Ascending aorta (tissue), 2 donors: ENCODE measurements around the gene MEGF11. TPM values are rescaled to one million over a fixed set of nuclear protein-coding genes. Genes with fewer than 3 reads are reported as not detected.

ENCODE experiments used
- DNase-seq, 2 donors: peaks; one replicate each; pipeline ENCODE4 v3.0.0-alpha.2; 2019; ENCODE audit warnings: low spot score in 2 of 2
- H3K27ac ChIP-seq, 2 donors: fragments of 200-600 bp; sonication (generic); one replicate each; pipeline ENCODE4 v1.5.1; 2016 to 2017; ENCODE audit warnings: mild to moderate bottlenecking in 1 of 2
- H3K27me3 ChIP-seq: fragments of 200-600 bp; sonication (generic); one replicate; pipeline ENCODE4 v1.5.1; 2017
- H3K36me3 ChIP-seq, 2 donors: fragments of 200-600 bp; sonication (generic); one replicate each; pipeline ENCODE4 v1.5.1; 2016
- H3K4me1 ChIP-seq, 2 donors: fragments of 200-600 bp; sonication (generic); one replicate each; pipeline ENCODE4 v1.5.1; 2016 to 2017; ENCODE audit warnings: mild to moderate bottlenecking in 1 of 2
- H3K4me3 ChIP-seq, 2 donors: fragments of 200-600 bp; sonication (generic); one replicate each; pipeline ENCODE4 v1.5.1; 2016 to 2017; ENCODE audit warnings: mild to moderate bottlenecking in 1 of 2
- H3K9me3 ChIP-seq, 2 donors: fragments of 200-600 bp; sonication (generic); one replicate each; pipeline ENCODE4 v1.5.1; 2016
- CTCF ChIP-seq, 3 experiments: fragments of 200-600 bp in 2 of 3; fragments of 450-650 bp in 1 of 3; sonication (generic) in 2 of 3; IDR thresholded peaks; one replicate each; pipeline ENCODE4 v1.5.1; 2016 to 2019; ENCODE audit warnings: antibody characterized with exemption in 3 of 3, mild to moderate bottlenecking in 1 of 3, moderate library complexity in 1 of 3
- intact Hi-C: fragments of 100-400 bp; cut with DNase I; formaldehyde crosslinking; loops from one replicate; pipeline ENCODE4 v1.15.1; 2023
- total RNA-seq: library from RNA; depleted of rRNA; stranded (reverse); fragments of >200 nt; gene quantifications from one replicate; pipeline ENCODE4 v1.1.0, GENCODE V29; 2016

The MEGF11 gene
- total RNA-seq, 1 donor from 2014 or later: not detected

- no peak for DNase-seq
- H3K27ac ChIP-seq: no peak overlapping the region
- no peaks in the 10 kb centered on the region for H3K9me3 ChIP-seq
- H3K36me3 ChIP-seq: no peaks in the 10 kb centered on the region
- no peaks in the 10 kb centered on the region for H3K4me1 ChIP-seq
- H3K4me3 ChIP-seq: no peak overlapping the region
- intact Hi-C loops: no loop called here
- no peaks in the 10 kb centered on the region for H3K27me3 ChIP-seq
- no peak for TF ChIP-seq CTCF (IDR thresholded peaks at IDR 0.05)
Observed at GRCh38 chr15:65991721-65992483, 261.6 kb downstream of the MEGF11 start.

- intact Hi-C loops: no loop called here
- no peak for DNase-seq
- Histone ChIP-seq H3K27ac (no peak overlapping the region), H3K4me1 (no peaks in the 10 kb centered on the region), H3K4me3 (no peak overlapping the region), H3K9me3 (no peaks in the 10 kb centered on the region), H3K27me3 (no peaks in the 10 kb centered on the region), H3K36me3 (no peaks in the 10 kb centered on the region)
- no peak for TF ChIP-seq CTCF (IDR thresholded peaks at IDR 0.05)
Observed at GRCh38 chr15:65990298-65990981, 263.1 kb downstream of the MEGF11 start.

GRCh38 chr15:65987100-65987499, 266.4 kb downstream of the MEGF11 start:
- TF ChIP-seq CTCF (IDR thresholded peaks at IDR 0.05): no peak

GRCh38 chr15:65986416-65986815, 267.1 kb downstream of the MEGF11 start:
- Histone ChIP-seq H3K27me3 (peaks cover 8% of the 10 kb centered on the region), H3K4me3 (no peak overlapping the region), H3K9me3 (no peaks in the 10 kb centered on the region), H3K4me1 (no peaks in the 10 kb centered on the region), H3K27ac (no peak overlapping the region), H3K36me3 (no peaks in the 10 kb centered on the region)
- TF ChIP-seq CTCF (IDR thresholded peaks at IDR 0.05): no peak
- DNase-seq: no peak
- intact Hi-C loops: no loop called here

More at GRCh38 chr15:65987100-65987499, 266.4 kb downstream of the MEGF11 start:
- H3K27me3 ChIP-seq: peaks cover 4% of the 10 kb centered on the region
- H3K4me1 ChIP-seq: no peaks in the 10 kb centered on the region
- DNase-seq: no peak
- H3K36me3 ChIP-seq: no peaks in the 10 kb centered on the region
- no peak overlapping the region for H3K4me3 ChIP-seq
- intact Hi-C loops: no loop called here
- no peak overlapping the region for H3K27ac ChIP-seq
- no peaks in the 10 kb centered on the region for H3K9me3 ChIP-seq

GRCh38 chr15:65985387-65985786, 268.2 kb downstream of the MEGF11 start:
- DNase-seq: no peak
- no peak for TF ChIP-seq CTCF (IDR thresholded peaks at IDR 0.05)
- peaks cover 8% of the 10 kb centered on the region for H3K27me3 ChIP-seq
- H3K9me3 ChIP-seq: no peaks in the 10 kb centered on the region
- no peak overlapping the region for H3K27ac ChIP-seq
- H3K4me1 ChIP-seq: no peaks in the 10 kb centered on the region
- no peaks in the 10 kb centered on the region for H3K36me3 ChIP-seq
- H3K4me3 ChIP-seq: no peak overlapping the region
- intact Hi-C loops: no loop called here
